HG02840 (cell line): Measurements from ENCODE around the gene MN1.
"Not testable (repeated sequence)": the region's sequence is repeated elsewhere in the genome, so short reads cannot be mapped to it uniquely, and the experiment has no call there.

Source experiments
- ATAC-seq: cut with Tn5 transposase; IDR thresholded peaks from one replicate; pipeline ENCODE4 v1.9.1; 2021; ENCODE audit warnings: mild to moderate bottlenecking, moderate library complexity, moderate number of reproducible peaks; ENCODE audit not compliant: unreplicated experiment, low FRiP score

MN1 gene

GRCh38 chr22:27746918-27747317 lies 54.6 kb downstream of the MN1 start:
- no peak for ATAC-seq

GRCh38 chr22:27745809-27746208 lies 55.7 kb downstream of the MN1 start:
- ATAC-seq: no peak

DNA sequence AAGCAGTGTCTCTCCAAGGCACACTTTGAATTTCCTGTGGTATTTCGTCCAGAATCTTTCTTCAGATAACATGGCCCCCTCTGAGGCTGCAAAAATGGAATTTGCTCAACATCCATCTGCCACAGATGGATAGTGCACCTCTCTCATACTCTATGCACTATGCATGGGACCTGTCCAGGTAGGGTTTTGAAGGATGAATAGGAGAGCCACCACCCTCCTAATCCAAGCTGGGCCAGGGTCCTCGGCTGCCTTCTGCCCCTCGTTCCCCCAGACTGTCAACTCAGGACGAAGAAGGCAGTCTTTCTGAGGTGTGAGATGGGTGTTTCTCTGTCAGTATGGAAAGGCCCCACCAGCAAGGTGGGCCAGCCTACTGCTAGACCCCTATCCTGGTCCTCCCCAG lies 56.4 kb downstream of the MN1 start:
- no peak for ATAC-seq

DNA sequence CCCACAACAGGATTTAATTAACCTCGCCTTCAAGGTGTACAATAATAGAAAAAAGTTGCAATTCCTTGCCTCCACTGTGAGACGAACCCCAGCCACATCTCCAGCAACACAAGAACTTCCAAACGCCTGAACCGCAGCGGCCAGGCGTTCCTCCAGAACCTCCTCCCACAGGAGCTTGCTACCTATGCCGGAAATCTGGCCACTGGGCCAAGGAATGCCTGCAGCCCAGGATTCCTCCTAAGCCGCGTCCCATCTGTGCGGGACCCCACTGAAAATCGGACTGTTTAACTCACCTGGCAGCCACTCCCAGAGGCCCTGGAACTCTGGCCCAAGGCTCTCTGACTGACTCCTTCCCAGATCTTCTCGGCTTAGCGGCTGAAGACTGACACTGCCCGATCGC lies 57.5 kb downstream of the MN1 start:
- not testable (repeated sequence) for ATAC-seq

GRCh38 chr22:27740202-27740748 lies 61.3 kb downstream of the MN1 start:
- no peak for ATAC-seq

- no peak for ATAC-seq
Measured at GRCh38 chr22:27737521-27737920, 64.0 kb downstream of the MN1 start.

DNA sequence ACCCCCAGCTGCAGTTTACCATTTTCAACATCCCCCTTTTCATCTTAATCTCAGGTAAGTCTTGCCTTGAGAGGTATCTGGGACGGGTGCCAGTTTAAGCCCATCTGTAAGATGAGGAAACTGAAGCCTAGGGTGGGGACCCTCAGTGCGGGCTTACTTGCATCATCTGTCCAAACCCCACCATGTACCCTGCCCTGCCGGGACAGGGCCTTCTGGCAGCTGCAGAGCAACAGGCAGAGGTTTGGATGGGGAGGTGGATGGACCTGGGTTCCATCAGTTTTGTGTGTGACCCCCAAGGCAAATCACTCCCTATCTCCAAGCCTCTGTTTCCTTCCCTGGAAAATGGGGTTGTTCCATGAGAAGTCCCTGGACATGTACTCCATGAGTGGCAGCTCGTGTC lies 67.5 kb downstream of the MN1 start:
- no peak for ATAC-seq

- ATAC-seq: no peak
Measured at GRCh38 chr22:27732841-27733240, 68.7 kb downstream of the MN1 start.

- ATAC-seq: no peak
Measured at GRCh38 chr22:27732391-27732790, 69.2 kb downstream of the MN1 start.

DNA sequence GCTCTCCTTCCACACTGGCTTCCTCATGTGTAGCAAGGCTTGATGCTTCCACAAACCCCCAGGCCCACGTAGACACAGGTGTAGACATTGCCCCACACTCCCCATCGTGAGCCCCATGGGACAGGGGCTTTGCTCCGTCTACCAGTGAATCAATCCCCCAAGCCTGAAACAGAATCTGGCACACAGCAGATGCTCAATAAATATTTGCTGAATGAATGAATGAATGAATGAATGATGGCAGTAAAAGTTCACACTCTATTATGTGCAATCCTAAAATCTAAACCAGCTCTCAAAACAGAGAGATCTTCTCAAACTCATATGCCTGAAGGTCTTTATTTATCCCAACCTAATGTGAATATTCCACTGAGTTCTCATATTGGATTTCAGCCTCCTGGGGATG lies 69.9 kb downstream of the MN1 start:
- ATAC-seq: no peak

- ATAC-seq: no peak
Measured at GRCh38 chr22:27730641-27731433, 70.7 kb downstream of the MN1 start.

DNA sequence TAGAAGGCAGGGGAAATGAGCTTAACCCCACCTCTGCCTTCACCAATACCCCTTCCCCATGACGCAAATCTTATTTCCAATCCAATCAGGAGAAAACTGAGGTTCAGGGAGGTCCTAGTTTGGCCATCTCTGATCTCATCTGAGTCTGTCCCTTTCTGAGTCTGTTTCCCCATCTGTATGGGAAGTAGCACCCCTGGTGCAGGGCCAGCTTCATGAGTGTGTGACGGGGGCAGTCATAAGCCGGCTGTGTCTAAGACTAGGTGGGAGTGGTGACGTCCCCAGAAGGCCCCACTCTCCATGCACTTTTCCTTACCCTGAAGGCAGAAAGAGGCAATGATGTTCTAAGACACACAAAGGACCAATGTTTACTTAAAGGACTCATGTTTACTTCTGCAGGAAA lies 72.3 kb downstream of the MN1 start:
- ATAC-seq: no peak

- ATAC-seq: no peak
Measured at GRCh38 chr22:27727673-27728451, 73.7 kb downstream of the MN1 start.

DNA sequence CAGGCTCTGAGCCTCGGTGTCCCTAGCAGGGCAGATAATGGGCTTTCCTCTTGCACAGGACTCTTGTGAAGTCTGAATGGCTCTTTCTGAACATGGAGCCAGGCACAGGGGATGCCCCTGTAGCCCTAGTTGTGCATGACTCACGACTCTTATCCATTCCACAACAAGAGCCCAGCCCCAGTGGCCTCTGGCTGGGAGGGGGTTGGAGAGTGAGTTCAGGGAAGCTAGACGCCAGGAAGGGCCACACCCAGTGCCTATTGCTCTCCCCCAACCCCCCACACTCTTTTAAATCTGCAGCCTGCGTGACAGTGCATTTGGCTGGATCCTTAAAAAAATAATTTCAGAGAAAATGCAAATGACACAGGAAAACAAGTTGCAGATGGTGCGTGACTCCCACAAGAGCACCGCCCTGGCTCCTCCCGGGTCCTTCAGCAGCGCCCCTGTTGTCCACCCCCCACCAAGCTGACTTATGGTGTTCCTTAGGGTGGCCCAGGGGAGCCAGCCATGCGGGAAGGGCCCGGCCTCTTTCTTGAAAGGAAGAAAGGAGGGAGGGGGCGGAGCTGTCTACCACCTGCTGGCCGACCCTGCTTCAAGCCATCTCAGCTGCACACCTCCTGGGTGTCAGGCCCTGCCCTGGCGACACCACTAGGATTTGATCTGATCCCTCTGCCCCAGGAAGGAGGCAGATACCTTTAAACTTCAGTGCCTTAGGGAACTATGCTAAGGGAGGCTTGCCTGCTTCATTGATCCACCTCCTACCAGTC lies 74.7 kb downstream of the MN1 start:
- ATAC-seq: no peak

DNA sequence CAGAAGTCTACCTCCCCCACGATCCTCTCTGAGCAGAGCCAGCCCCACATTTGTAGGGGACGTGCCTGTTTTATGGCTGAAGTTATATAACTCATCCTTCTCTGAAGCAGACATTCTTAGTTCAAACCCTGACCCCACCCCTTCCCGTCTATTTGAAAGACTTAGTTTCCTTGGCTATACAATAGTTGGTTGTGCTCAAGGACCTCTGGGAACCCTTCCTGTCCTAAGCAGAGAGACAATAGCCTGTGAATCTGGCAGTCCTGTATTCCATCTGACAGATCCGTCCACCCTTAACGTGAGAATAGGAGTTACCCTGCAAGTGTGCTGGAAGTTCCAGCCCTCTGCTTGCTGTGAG lies 75.2 kb downstream of the MN1 start:
- no peak for ATAC-seq

DNA sequence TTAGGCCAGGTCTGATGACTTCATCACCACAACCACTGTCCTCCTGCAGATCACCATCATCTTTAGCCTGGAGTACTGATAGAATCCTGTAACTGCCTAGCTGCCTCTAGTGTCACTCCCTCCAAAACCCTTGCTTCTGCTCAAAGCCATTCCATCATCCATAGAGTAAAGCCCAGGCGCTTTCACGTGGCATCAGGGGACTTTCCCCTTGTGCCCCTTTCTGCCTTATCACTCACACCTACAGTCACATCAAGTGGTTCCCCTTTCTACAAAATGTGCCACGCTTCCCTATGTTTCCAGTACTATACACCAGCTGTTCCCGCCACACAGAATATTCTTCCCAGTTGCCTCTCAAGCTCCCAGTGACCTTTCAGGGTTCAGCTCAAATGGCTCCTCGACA lies 75.9 kb downstream of the MN1 start:
- ATAC-seq: no peak

- no peak for ATAC-seq
Measured at GRCh38 chr22:27724709-27725108, 76.8 kb downstream of the MN1 start.

GRCh38 chr22:27724157-27724556 lies 77.4 kb downstream of the MN1 start:
- ATAC-seq: no peak

DNA sequence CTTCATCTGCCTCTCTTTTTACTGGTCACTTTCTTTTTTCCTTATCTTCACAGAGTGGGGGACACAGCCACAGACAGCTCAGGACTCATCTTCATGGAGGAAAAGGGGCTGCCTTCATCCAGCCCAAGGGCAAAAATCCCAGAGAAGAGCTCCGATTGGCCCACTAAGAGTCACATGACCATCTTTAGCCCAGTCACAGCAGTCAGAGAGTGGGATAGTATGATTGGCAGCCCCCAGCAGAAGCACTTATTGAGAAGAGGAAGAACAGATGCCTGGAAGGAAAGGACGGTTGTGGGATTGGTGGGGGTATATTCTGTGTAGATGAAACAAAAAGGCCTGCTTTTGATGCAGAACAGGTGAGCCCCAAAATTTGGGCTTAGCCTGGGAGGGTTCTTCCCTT lies 77.8 kb downstream of the MN1 start:
- ATAC-seq: no peak

DNA sequence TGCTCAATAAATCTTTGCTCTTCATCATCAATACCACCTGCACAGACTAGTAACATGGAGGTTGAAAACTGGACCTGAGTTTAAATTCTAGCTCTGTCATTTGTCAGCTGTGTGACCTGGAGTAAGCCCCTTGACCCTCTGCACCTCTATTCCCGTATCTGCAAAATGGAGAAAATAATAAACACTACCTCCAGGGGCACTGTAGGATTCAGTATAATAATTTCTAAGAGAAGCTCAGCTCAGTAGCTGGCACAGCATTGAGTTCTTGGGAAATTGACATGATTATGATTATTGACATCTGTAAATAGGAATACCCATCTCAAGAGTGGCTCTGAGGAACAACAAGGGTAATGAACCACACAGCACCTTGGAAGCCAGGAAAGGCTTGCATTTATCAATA lies 78.4 kb downstream of the MN1 start:
- ATAC-seq: no peak

DNA sequence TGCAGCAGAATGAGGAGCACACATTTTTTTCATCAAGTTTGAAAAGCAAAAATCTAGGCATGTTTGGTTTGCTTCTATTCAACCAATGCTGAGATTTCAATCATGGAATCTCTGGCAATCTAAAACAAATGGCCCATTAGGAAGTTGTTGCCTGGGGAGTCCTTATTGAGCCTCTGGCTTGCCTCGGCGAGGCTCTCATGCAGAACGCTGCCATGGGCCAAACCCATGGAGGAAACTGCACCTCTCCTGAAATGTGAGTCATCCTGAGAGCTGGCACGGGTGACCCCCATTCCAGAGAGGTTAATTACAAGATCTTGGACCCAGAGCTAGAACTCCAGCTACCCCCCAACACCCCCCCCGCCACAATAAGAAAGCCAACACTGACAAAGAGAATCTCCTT lies 80.7 kb downstream of the MN1 start:
- no peak for ATAC-seq
